Measurements from ENCODE around the gene DRD4.
"Not testable (repeated sequence)": the region's sequence is repeated elsewhere in the genome, so short reads cannot be mapped to it uniquely, and the experiment has no call there.

The DRD4 gene

GRCh38 chr11:680970-681369 lies 43.9 kb downstream of the DRD4 start:
- DNase-seq = no peak

GRCh38 chr11:686451-687243 lies 49.6 kb downstream of the DRD4 start:
- DNase-seq = no peak

GRCh38 chr11:687751-688150 lies 50.7 kb downstream of the DRD4 start:
- no peak for DNase-seq

GRCh38 chr11:688681-689080 lies 51.6 kb downstream of the DRD4 start:
- DNase-seq = no peak

- no peak for DNase-seq
Observed at GRCh38 chr11:689625-690024, 52.6 kb downstream of the DRD4 start.

- DNase-seq = not testable (repeated sequence)
Observed at GRCh38 chr11:690244-690643, 53.2 kb downstream of the DRD4 start.
